ENCODE data around the gene ASIC4.

The ASIC4 gene

DNA sequence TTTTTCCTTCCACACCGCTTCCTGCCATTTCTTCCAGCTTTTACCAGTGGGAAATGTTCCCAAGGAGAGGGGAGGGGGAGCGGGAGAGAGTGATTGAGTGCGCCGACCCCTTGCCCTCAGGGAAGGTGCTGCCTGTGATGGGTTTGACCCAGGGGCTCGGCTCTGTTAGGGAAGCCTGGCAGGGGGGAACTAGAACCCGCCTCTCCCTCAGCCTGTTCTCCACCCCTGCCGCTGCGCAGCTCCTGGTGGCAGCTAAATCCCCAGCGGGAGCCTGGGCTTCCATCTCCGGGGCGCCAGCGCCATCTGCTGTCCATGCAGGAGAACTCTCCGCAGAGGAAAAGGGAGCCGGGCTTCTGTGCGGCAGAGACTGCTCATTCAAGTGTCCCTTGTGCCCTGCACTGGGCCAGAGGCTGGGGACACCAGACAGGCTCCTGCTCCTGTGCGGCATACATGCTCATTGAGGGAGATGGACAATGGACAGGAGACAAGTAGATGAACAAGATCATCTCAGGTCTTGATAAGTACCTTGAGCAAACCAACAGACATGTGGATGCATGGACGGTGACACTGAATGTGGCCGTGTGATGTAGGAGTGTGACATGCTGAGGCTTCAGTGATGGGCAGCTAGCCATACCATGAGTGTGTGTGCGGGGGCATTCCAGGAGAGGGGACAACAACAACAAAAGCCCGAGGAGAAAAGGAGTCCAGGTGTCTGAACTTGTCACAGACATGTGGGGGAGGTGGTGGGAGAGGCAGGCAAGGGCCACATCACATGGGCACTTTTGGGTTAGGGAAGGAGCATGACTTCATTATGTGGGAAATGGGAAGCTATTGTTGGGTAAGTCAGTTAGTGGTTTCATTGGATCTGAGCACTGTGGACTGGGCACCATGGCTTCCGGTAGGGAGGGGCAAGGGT is 16.0 kb downstream of the ASIC4 start:
- Histone ChIP-seq H3K9me2 (replicated peaks; ENCODE audit: insufficient read depth, low read length) (no peaks in the 10 kb centered on the region), H3K36me3 (ENCODE audit: low read length) (no peaks in the 10 kb centered on the region), H3K79me2 (ENCODE audit: insufficient read depth, low read length) (no peaks in the 10 kb centered on the region), H3K9ac (ENCODE audit: low read length) (no peak overlapping the region), H3K4me3 (ENCODE audit: insufficient read depth, low read length, poor library complexity, severe bottlenecking) (no peak overlapping the region), H3K9me3 (ENCODE audit: insufficient read depth, low read length) (no peaks in the 10 kb centered on the region), H4K20me1 (ENCODE audit: low read depth, low read length) (no peaks in the 10 kb centered on the region), H2AFZ (ENCODE audit: low read depth, low read length, severe bottlenecking) (no peak overlapping the region), H3K27me3 (ENCODE audit: low read length) (no peaks in the 10 kb centered on the region), H3K27ac (ENCODE audit: low read depth, low read length) (no peak overlapping the region), H3F3A (ENCODE audit: insufficient read depth) (no peaks in the 10 kb centered on the region), H3K4me2 (ENCODE audit: low read depth, low read length, poor library complexity, severe bottlenecking) (no peak overlapping the region)
- no peak for TF ChIP-seq EZH2phosphoT487 (conservative IDR thresholded peaks at IDR 0.05; ENCODE audit: low read length)
- TF ChIP-seq, protein P1, sequence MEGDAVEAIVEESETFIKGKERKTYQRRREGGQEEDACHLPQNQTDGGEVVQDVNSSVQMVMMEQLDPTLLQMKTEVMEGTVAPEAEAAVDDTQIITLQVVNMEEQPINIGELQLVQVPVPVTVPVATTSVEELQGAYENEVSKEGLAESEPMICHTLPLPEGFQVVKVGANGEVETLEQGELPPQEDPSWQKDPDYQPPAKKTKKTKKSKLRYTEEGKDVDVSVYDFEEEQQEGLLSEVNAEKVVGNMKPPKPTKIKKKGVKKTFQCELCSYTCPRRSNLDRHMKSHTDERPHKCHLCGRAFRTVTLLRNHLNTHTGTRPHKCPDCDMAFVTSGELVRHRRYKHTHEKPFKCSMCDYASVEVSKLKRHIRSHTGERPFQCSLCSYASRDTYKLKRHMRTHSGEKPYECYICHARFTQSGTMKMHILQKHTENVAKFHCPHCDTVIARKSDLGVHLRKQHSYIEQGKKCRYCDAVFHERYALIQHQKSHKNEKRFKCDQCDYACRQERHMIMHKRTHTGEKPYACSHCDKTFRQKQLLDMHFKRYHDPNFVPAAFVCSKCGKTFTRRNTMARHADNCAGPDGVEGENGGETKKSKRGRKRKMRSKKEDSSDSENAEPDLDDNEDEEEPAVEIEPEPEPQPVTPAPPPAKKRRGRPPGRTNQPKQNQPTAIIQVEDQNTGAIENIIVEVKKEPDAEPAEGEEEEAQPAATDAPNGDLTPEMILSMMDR (IDR thresholded peaks at IDR 0.05; ENCODE audit: insufficient read depth, low read length, poor library complexity, severe bottlenecking): peak; percentile 77

- Histone ChIP-seq H3K9me2 (replicated peaks; ENCODE audit: insufficient read depth, low read length) (no peaks in the 10 kb centered on the region), H3K27me3 (ENCODE audit: low read length) (no peaks in the 10 kb centered on the region), H3K27ac (ENCODE audit: low read depth, low read length) (no peak overlapping the region), H3F3A (ENCODE audit: insufficient read depth) (no peaks in the 10 kb centered on the region), H2AFZ (ENCODE audit: low read depth, low read length, severe bottlenecking) (no peak overlapping the region), H3K4me3 (ENCODE audit: insufficient read depth, low read length, poor library complexity, severe bottlenecking) (no peak overlapping the region), H3K36me3 (ENCODE audit: low read length) (no peaks in the 10 kb centered on the region), H4K20me1 (ENCODE audit: low read depth, low read length) (no peaks in the 10 kb centered on the region), H3K4me2 (ENCODE audit: low read depth, low read length, poor library complexity, severe bottlenecking) (no peak overlapping the region), H3K9me3 (ENCODE audit: insufficient read depth, low read length) (no peaks in the 10 kb centered on the region), H3K79me2 (ENCODE audit: insufficient read depth, low read length) (no peaks in the 10 kb centered on the region), H3K9ac (ENCODE audit: low read length) (no peak overlapping the region)
- TF ChIP-seq, protein P1 (IDR thresholded peaks at IDR 0.05; ENCODE audit: insufficient read depth, low read length, poor library complexity, severe bottlenecking): no peak
- no peak for TF ChIP-seq EZH2phosphoT487 (conservative IDR thresholded peaks at IDR 0.05; ENCODE audit: low read length)
Measured at GRCh38 chr2:219531639-219532377, 17.5 kb downstream of the ASIC4 start.

GRCh38 chr2:219532378-219532649 is 18.0 kb downstream of the ASIC4 start:
- no peaks in the 10 kb centered on the region for H3F3A ChIP-seq (ENCODE audit: insufficient read depth)
- no peak overlapping the region for H3K4me2 ChIP-seq (ENCODE audit: low read depth, low read length, poor library complexity, severe bottlenecking)
- no peak for TF ChIP-seq EZH2phosphoT487 (conservative IDR thresholded peaks at IDR 0.05; ENCODE audit: low read length)
- TF ChIP-seq, protein P1 (IDR thresholded peaks at IDR 0.05; ENCODE audit: insufficient read depth, low read length, poor library complexity, severe bottlenecking): no peak
- no peaks in the 10 kb centered on the region for H3K79me2 ChIP-seq (ENCODE audit: insufficient read depth, low read length)
- no peak overlapping the region for H3K9ac ChIP-seq (ENCODE audit: low read length)
- H3K4me3 ChIP-seq (ENCODE audit: insufficient read depth, low read length, poor library complexity, severe bottlenecking): no peak overlapping the region
- H2AFZ ChIP-seq (ENCODE audit: low read depth, low read length, severe bottlenecking): no peak overlapping the region
- H3K27me3 ChIP-seq (ENCODE audit: low read length): no peaks in the 10 kb centered on the region
- no peaks in the 10 kb centered on the region for H3K9me3 ChIP-seq (ENCODE audit: insufficient read depth, low read length)
- no peaks in the 10 kb centered on the region for H3K36me3 ChIP-seq (ENCODE audit: low read length)
- H3K9me2 ChIP-seq (replicated peaks; ENCODE audit: insufficient read depth, low read length): no peaks in the 10 kb centered on the region
- no peak overlapping the region for H3K27ac ChIP-seq (ENCODE audit: low read depth, low read length)
- H4K20me1 ChIP-seq (ENCODE audit: low read depth, low read length): no peaks in the 10 kb centered on the region
